ENCODE results near the gene SREK1.

DNA sequence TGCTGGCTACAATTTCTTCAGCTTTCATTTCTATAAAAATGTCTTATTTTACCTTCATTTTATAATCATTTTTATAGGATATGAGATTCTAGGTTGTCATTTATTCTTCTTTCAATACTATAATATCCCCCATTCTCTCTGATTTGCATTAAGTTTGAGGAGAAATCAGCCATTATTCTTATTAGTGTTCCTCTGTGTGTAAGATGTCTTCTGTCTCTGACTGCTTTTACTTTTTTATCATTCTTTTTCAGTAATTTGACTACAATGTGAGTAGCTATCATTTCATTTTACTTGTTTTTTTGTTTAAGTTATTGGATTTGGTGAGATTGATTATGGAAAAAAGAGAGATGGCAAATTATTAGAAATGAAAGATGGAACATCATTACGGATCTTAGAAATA is 13.6 kb upstream of the SREK1 start:
- TF ChIP-seq, protein P1, sequence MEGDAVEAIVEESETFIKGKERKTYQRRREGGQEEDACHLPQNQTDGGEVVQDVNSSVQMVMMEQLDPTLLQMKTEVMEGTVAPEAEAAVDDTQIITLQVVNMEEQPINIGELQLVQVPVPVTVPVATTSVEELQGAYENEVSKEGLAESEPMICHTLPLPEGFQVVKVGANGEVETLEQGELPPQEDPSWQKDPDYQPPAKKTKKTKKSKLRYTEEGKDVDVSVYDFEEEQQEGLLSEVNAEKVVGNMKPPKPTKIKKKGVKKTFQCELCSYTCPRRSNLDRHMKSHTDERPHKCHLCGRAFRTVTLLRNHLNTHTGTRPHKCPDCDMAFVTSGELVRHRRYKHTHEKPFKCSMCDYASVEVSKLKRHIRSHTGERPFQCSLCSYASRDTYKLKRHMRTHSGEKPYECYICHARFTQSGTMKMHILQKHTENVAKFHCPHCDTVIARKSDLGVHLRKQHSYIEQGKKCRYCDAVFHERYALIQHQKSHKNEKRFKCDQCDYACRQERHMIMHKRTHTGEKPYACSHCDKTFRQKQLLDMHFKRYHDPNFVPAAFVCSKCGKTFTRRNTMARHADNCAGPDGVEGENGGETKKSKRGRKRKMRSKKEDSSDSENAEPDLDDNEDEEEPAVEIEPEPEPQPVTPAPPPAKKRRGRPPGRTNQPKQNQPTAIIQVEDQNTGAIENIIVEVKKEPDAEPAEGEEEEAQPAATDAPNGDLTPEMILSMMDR (conservative IDR thresholded peaks at IDR 0.05) = no peak
- TF ChIP-seq ZFX (IDR thresholded peaks at IDR 0.05) = no peak
